Ishikawa (cell line): Measurements from ENCODE around the gene ART4.

ENCODE experiments used
- CEBPB ChIP-seq: IDR thresholded peaks from 2 replicates; pipeline ENCODE4 v1.6.1; 2012
- CREB1 ChIP-seq: IDR thresholded peaks from 2 replicates; pipeline ENCODE4 v1.6.1; 2012; ENCODE audit warnings: low read depth
- EGR1 ChIP-seq: IDR thresholded peaks from 2 replicates; pipeline ENCODE4 v1.6.1; 2012
- EP300 ChIP-seq: IDR thresholded peaks from 2 replicates; pipeline ENCODE4 v1.6.1; 2012; ENCODE audit warnings: borderline replicate concordance
- FOXM1 ChIP-seq: IDR thresholded peaks from 2 replicates; pipeline ENCODE4 v1.6.1; 2012; ENCODE audit warnings: low read depth, borderline replicate concordance
- NFIC ChIP-seq: IDR thresholded peaks from 2 replicates; pipeline ENCODE4 v1.6.1; 2012
- RAD21 ChIP-seq: IDR thresholded peaks from 2 replicates; pipeline ENCODE4 v1.6.1; 2012; ENCODE audit warnings: low read depth
- TAF1 ChIP-seq: IDR thresholded peaks from 2 replicates; pipeline ENCODE4 v1.6.1; 2012; ENCODE audit warnings: low read depth, mild to moderate bottlenecking
- TCF12 ChIP-seq: IDR thresholded peaks from 2 replicates; pipeline ENCODE4 v1.6.1; 2012; ENCODE audit warnings: low read depth
- TEAD4 ChIP-seq: IDR thresholded peaks from 2 replicates; pipeline ENCODE4 v1.6.1; 2012
- YY1 ChIP-seq: IDR thresholded peaks from 2 replicates; pipeline ENCODE4 v1.6.1; 2012; ENCODE audit warnings: low read depth
- ZBTB7A ChIP-seq: IDR thresholded peaks from 2 replicates; pipeline ENCODE4 v1.6.1; 2012; ENCODE audit warnings: low read depth
- TF ChIP-seq, protein P1 (sequence below): IDR thresholded peaks from 2 replicates; pipeline ENCODE4 v1.6.1; 2012; ENCODE audit warnings: low read depth, mild to moderate bottlenecking
- TF ChIP-seq, protein P2 (sequence below): IDR thresholded peaks from 2 replicates; pipeline ENCODE4 v1.6.1; 2012
- TF ChIP-seq, protein P3 (sequence below): IDR thresholded peaks from 2 replicates; pipeline ENCODE4 v1.6.1; 2012

Gene ART4

DNA sequence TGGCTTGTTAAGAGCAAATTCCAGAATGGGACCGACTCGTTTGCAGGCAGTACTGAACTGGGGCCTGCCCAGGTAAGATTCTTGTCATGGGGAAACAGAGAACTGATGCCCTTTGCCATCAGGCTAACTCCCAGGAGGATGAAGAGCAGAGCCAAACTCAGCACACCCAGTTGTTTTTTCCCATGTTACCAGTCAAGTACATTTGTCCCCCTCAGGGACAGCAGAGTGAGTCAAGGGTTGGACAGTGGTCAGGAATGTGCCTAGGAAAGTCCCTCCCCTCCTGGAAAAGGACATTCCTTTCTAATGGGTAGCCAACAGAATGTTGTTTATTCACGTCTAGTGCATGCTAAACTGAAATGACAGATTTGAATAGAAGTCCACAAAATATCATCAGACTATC is 1.6 kb downstream of the ART4 start:
- no peak for TF ChIP-seq TEAD4
- TF ChIP-seq CEBPB, result no peak

GRCh38 chr12:14840616-14841015 is 2.7 kb downstream of the ART4 start:
- TF ChIP-seq, protein P1, sequence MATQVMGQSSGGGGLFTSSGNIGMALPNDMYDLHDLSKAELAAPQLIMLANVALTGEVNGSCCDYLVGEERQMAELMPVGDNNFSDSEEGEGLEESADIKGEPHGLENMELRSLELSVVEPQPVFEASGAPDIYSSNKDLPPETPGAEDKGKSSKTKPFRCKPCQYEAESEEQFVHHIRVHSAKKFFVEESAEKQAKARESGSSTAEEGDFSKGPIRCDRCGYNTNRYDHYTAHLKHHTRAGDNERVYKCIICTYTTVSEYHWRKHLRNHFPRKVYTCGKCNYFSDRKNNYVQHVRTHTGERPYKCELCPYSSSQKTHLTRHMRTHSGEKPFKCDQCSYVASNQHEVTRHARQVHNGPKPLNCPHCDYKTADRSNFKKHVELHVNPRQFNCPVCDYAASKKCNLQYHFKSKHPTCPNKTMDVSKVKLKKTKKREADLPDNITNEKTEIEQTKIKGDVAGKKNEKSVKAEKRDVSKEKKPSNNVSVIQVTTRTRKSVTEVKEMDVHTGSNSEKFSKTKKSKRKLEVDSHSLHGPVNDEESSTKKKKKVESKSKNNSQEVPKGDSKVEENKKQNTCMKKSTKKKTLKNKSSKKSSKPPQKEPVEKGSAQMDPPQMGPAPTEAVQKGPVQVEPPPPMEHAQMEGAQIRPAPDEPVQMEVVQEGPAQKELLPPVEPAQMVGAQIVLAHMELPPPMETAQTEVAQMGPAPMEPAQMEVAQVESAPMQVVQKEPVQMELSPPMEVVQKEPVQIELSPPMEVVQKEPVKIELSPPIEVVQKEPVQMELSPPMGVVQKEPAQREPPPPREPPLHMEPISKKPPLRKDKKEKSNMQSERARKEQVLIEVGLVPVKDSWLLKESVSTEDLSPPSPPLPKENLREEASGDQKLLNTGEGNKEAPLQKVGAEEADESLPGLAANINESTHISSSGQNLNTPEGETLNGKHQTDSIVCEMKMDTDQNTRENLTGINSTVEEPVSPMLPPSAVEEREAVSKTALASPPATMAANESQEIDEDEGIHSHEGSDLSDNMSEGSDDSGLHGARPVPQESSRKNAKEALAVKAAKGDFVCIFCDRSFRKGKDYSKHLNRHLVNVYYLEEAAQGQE, result no peak
- TF ChIP-seq CEBPB, result no peak
- TF ChIP-seq TEAD4, result no peak
- no peak for TF ChIP-seq EGR1
- TF ChIP-seq RAD21, result no peak
- TF ChIP-seq FOXM1, result no peak
- TF ChIP-seq, protein P2, sequence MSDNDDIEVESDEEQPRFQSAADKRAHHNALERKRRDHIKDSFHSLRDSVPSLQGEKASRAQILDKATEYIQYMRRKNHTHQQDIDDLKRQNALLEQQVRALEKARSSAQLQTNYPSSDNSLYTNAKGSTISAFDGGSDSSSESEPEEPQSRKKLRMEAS, result no peak
- no peak for TF ChIP-seq EP300
- no peak for TF ChIP-seq NFIC
- TF ChIP-seq ZBTB7A, result no peak
- no peak for TF ChIP-seq CREB1

DNA sequence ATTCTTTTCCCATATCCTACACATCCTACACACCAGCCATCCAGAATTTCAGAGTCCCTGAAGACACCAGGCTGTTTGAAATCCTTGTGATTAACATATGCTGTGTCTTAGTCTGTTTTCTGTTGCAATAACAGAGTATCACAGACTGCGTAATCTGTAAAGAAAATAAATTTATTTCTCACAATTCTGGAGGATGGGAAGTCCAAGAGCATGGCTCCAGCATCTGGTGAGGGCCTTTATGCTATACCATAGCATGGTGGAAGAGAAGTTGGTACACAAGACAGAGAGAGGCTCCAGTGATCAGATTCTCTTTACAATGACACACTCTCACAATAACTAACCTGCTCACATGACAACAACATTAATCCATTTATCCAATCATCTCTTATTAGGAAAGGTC is 4.1 kb downstream of the ART4 start:
- TF ChIP-seq TCF12, result no peak
- TF ChIP-seq CREB1, result no peak
- no peak for TF ChIP-seq NFIC
- no peak for TF ChIP-seq RAD21
- no peak for TF ChIP-seq ZBTB7A
- TF ChIP-seq EP300, result no peak
- no peak for TF ChIP-seq TAF1
- TF ChIP-seq YY1, result no peak
- TF ChIP-seq, protein P1, result no peak
- TF ChIP-seq FOXM1, result no peak
- TF ChIP-seq, protein P2, result no peak

GRCh38 chr12:14836336-14837210 is 6.8 kb downstream of the ART4 start:
- TF ChIP-seq TAF1 (no peak), EP300 (no peak), FOXM1 (no peak), RAD21 (no peak), EGR1 (no peak)
- TF ChIP-seq, protein P2, result no peak

- TF ChIP-seq CREB1, result no peak
- TF ChIP-seq, protein P3, sequence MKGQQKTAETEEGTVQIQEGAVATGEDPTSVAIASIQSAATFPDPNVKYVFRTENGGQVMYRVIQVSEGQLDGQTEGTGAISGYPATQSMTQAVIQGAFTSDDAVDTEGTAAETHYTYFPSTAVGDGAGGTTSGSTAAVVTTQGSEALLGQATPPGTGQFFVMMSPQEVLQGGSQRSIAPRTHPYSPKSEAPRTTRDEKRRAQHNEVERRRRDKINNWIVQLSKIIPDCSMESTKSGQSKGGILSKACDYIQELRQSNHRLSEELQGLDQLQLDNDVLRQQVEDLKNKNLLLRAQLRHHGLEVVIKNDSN, result peak; percentile 45; the same call in 1 of the 2 replicates
These were observed 8.8 kb downstream of the ART4 start for GRCh38 chr12:14834509-14834908.

- TF ChIP-seq, protein P3, result no peak
- TF ChIP-seq TEAD4, result no peak
- no peak for TF ChIP-seq TCF12
- no peak for TF ChIP-seq TAF1
- TF ChIP-seq FOXM1, result no peak
- TF ChIP-seq, protein P1, result no peak
- TF ChIP-seq NFIC, result no peak
- TF ChIP-seq, protein P2, result no peak
- TF ChIP-seq CREB1, result no peak
- no peak for TF ChIP-seq EGR1
- TF ChIP-seq RAD21, result no peak
- no peak for TF ChIP-seq CEBPB
- no peak for TF ChIP-seq YY1
- TF ChIP-seq EP300, result no peak
- no peak for TF ChIP-seq ZBTB7A
These were observed 9.4 kb downstream of the ART4 start for GRCh38 chr12:14833952-14834351.
